SK-N-SH (cell line): ENCODE results near the gene MFAP3. TPM values are rescaled to one million over a fixed set of nuclear protein-coding genes. Genes with fewer than 3 reads are reported as not detected.

Experiments used
- CTCF ChIA-PET: fragments of 300-600, 350-600 bp; formaldehyde crosslinking; extraction: SDS; loops from one replicate; lab custom pipeline; 2021; lab: Yijun Ruan, JAX
- POLR2A ChIA-PET: fragments of 350-600 bp; sonication (Branson Sonifier 250); formaldehyde crosslinking; extraction: SDS; loops from one replicate; lab custom pipeline; 2020; ENCODE audit warnings: antibody characterized with exemption, inconsistent platforms; lab: Yijun Ruan, JAX
- DNase-seq: peaks from one replicate; pipeline ENCODE4 v3.0.0; 2012
- H2AFZ ChIP-seq: fragments of 200-600 bp; sonication (generic); 2 replicates; pipeline ENCODE4 v1.8.1; 2016; ENCODE audit warnings: antibody characterized with exemption, mild to moderate bottlenecking, low read depth
- H3F3A ChIP-seq: fragments of 200-600 bp; sonication (generic); replicated peaks from 2 replicates; pipeline ENCODE3; 2016; ENCODE audit warnings: antibody characterized with exemption, mild to moderate bottlenecking; ENCODE audit not compliant: insufficient read depth
- H3K27ac ChIP-seq, 2 experiments: fragments of 200-500 bp in 1 of 2; fragments of 200-600 bp in 1 of 2; sonication (Bioruptor generic) in 1 of 2; sonication (generic), shearing (Covaris generic) in 1 of 2; 2 replicates each; pipeline versions ENCODE4 v1.5.1 to v1.6.1; 2014 to 2016; ENCODE audit warnings: low read depth in 2 of 2, inconsistent platforms in 1 of 2, low read length in 1 of 2, mild to moderate bottlenecking in 1 of 2, mixed read lengths in 1 of 2
- H3K27me3 ChIP-seq: fragments of 200-600 bp; sonication (generic), shearing (Covaris generic); 2 replicates; pipeline ENCODE4 v1.6.1; 2016; ENCODE audit warnings: mixed run types; ENCODE audit not compliant: insufficient read depth
- H3K36me3 ChIP-seq, 2 experiments: fragments of 200-500 bp in 1 of 2; fragments of 200-600 bp in 1 of 2; sonication (Bioruptor generic) in 1 of 2; sonication (generic) in 1 of 2; replicated peaks in 1 of 2; 2 replicates each; pipeline versions ENCODE3 to v1.5.1; 2014 to 2016; ENCODE audit warnings: low read length in 1 of 2, mild to moderate bottlenecking in 1 of 2; ENCODE audit not compliant: insufficient read depth in 2 of 2, control insufficient read depth in 1 of 2
- H3K4me1 ChIP-seq, 2 experiments: fragments of 200-500 bp in 1 of 2; fragments of 200-600 bp in 1 of 2; sonication (Bioruptor generic) in 1 of 2; sonication (generic), shearing (Covaris generic) in 1 of 2; 2 replicates each; pipeline versions ENCODE4 v1.5.1 to v1.6.1; 2014 to 2016; ENCODE audit warnings: low read depth in 1 of 2, low read length in 1 of 2, mixed run types in 1 of 2; ENCODE audit not compliant: insufficient read depth in 2 of 2, control insufficient read depth in 1 of 2
- H3K4me2 ChIP-seq: fragments of 200-600 bp; sonication (generic), shearing (Covaris generic); 2 replicates; pipeline ENCODE4 v1.6.1; 2017; ENCODE audit warnings: mixed run types
- H3K4me3 ChIP-seq, 2 experiments: fragments of 200-500 bp in 1 of 2; fragments of 200-600 bp in 1 of 2; sonication (Bioruptor generic) in 1 of 2; sonication (generic), shearing (Covaris generic) in 1 of 2; 2 replicates each; pipeline versions ENCODE4 v1.5.1 to v1.8.1; 2014 to 2016; ENCODE audit warnings: low read depth in 2 of 2, inconsistent platforms in 1 of 2, low read length in 1 of 2, mild to moderate bottlenecking in 1 of 2, mixed read lengths in 1 of 2, moderate library complexity in 1 of 2
- H3K79me2 ChIP-seq: fragments of 200-600 bp; sonication (generic); 2 replicates; pipeline ENCODE4 v1.8.1; 2017; ENCODE audit warnings: mild to moderate bottlenecking; ENCODE audit not compliant: insufficient read depth
- H3K9ac ChIP-seq: fragments of 200-600 bp; sonication (generic); 2 replicates; pipeline ENCODE4 v1.6.1; 2017; ENCODE audit warnings: mixed run types
- H3K9me2 ChIP-seq: fragments of 200-600 bp; sonication (generic); 2 replicates; pipeline ENCODE4 v1.6.1; 2017; ENCODE audit warnings: mixed run types
- H3K9me3 ChIP-seq: fragments of 200-600 bp; sonication (generic); 2 replicates; pipeline ENCODE4 v1.6.1; 2017; ENCODE audit warnings: mixed run types, mild to moderate bottlenecking, moderate library complexity
- H4K20me1 ChIP-seq: fragments of 200-600 bp; sonication (generic); 2 replicates; pipeline ENCODE4 v1.6.1; 2017; ENCODE audit warnings: mild to moderate bottlenecking, mixed run types; ENCODE audit not compliant: insufficient read depth
- CHD2 ChIP-seq: fragments of 150-350 bp; IDR thresholded peaks from 2 replicates; pipeline ENCODE4 v1.6.1; 2018; ENCODE audit warnings: low read length; ENCODE audit not compliant: partially characterized antibody
- EP300 ChIP-seq, 2 experiments: IDR thresholded peaks; 2 replicates each; pipeline versions ENCODE4 v1.4.0 to v1.6.1; 2012; ENCODE audit warnings: borderline replicate concordance in 1 of 2, low read depth in 1 of 2, low read length in 1 of 2
- GATA2 ChIP-seq: sonication (generic); formaldehyde crosslinking; IDR thresholded peaks from 2 replicates; pipeline ENCODE4 v1.5.0; 2020; ENCODE audit warnings: mild to moderate bottlenecking, missing genetic modification reagents
- MEF2A ChIP-seq: IDR thresholded peaks from 2 replicates; pipeline ENCODE4 v1.4.0; 2012; ENCODE audit warnings: low read depth, borderline replicate concordance
- NFIC ChIP-seq: IDR thresholded peaks from 2 replicates; pipeline ENCODE4 v1.4.0; 2012; ENCODE audit warnings: borderline replicate concordance
- NRF1 ChIP-seq: IDR thresholded peaks from 2 replicates; pipeline ENCODE4 v1.6.1; 2012; ENCODE audit warnings: low read depth, mild to moderate bottlenecking, low read length
- RAD21 ChIP-seq: IDR thresholded peaks from 2 replicates; pipeline ENCODE4 v1.6.1; 2012; ENCODE audit warnings: mild to moderate bottlenecking, low read length
- RXRA ChIP-seq: IDR thresholded peaks from 2 replicates; pipeline ENCODE4 v1.4.0; 2012; ENCODE audit warnings: low read depth, mild to moderate bottlenecking, borderline replicate concordance
- SMC3 ChIP-seq: IDR thresholded peaks from 2 replicates; pipeline ENCODE4 v1.6.1; 2012; ENCODE audit warnings: low read depth, low read length, improper control_type of control experiment
- TEAD4 ChIP-seq: IDR thresholded peaks from 2 replicates; pipeline ENCODE4 v1.4.0; 2012; ENCODE audit warnings: mild to moderate bottlenecking, borderline replicate concordance; ENCODE audit not compliant: insufficient read depth
- YY1 ChIP-seq: IDR thresholded peaks from 2 replicates; pipeline ENCODE4 v1.4.0; 2012; ENCODE audit warnings: low read depth, mild to moderate bottlenecking
- WGBS: methylation state at CpG from one replicate; pipeline ENCODE4 v1.1.6; 2017; ENCODE audit warnings: low lambda C conversion rate; 5-methylcytosine and 5-hydroxymethylcytosine counted together
- polyA plus RNA-seq, 3 experiments: library from polyadenylated mRNA; depleted of rRNA; stranded (reverse); fragments of >200 nt; gene quantifications; 2 replicates each; pipeline ENCODE4 v1.2.3, GENCODE V29; 2012
- TF ChIP-seq, protein P1 (sequence below): IDR thresholded peaks from 2 replicates; pipeline ENCODE4 v1.4.0; 2012; ENCODE audit warnings: low read depth
- TF ChIP-seq, protein P2 (sequence below): IDR thresholded peaks from 2 replicates; pipeline ENCODE4; 2012
- TF ChIP-seq, protein P3 (sequence below): fragments of 150-350 bp; IDR thresholded peaks from 2 replicates; pipeline ENCODE4 v1.6.1; 2017; ENCODE audit warnings: antibody characterized with exemption, low read length, low read depth, borderline replicate concordance

Gene MFAP3
- polyA plus RNA-seq, 1 of the 3 experiments (the other 2 are of a cell fraction): 16.0 TPM

GRCh38 chr5:154086641-154087040 lies 47.9 kb downstream of the MFAP3 start:
- ChIA-PET CTCF (interaction anchor here (5.2 kb wide), 1 partner anchor 14 kb away, joined by 24 read pairs; no protein-coding TSS in a partner anchor), POLR2A (no interaction called here)
- H4K20me1 ChIP-seq: no peaks in the 10 kb centered on the region
- H3K36me3 ChIP-seq: no peaks in the 10 kb centered on the region
- TF ChIP-seq RAD21 (no peak), GATA2 (no peak), CHD2 (no peak), YY1 (no peak), MEF2A (no peak)
- TF ChIP-seq, protein P1, sequence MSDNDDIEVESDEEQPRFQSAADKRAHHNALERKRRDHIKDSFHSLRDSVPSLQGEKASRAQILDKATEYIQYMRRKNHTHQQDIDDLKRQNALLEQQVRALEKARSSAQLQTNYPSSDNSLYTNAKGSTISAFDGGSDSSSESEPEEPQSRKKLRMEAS: no peak
- TF ChIP-seq, protein P2, sequence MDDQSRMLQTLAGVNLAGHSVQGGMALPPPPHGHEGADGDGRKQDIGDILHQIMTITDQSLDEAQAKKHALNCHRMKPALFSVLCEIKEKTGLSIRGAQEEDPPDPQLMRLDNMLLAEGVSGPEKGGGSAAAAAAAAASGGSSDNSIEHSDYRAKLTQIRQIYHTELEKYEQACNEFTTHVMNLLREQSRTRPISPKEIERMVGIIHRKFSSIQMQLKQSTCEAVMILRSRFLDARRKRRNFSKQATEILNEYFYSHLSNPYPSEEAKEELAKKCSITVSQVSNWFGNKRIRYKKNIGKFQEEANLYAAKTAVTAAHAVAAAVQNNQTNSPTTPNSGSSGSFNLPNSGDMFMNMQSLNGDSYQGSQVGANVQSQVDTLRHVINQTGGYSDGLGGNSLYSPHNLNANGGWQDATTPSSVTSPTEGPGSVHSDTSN: no peak
- DNase-seq: no peak
- no peaks in the 10 kb centered on the region for H3K27me3 ChIP-seq
- H3K79me2 ChIP-seq: no peaks in the 10 kb centered on the region
- H3K9ac ChIP-seq: no peak overlapping the region
- no peaks in the 10 kb centered on the region for H3F3A ChIP-seq
- H2AFZ ChIP-seq: no peak overlapping the region
- WGBS: 83% methylated on average over 4 of the region's 4 CpGs
- no peaks in the 10 kb centered on the region for H3K9me3 ChIP-seq
- peaks cover 3 to 15% of the 10 kb centered on the region in 2 experiments; a peak in 2 of 4 replicates for H3K4me1 ChIP-seq
- no peak overlapping the region; the same call in 1 of the 2 replicates for H3K4me2 ChIP-seq
- no peak overlapping the region for H3K4me3 ChIP-seq
- no peaks in the 10 kb centered on the region for H3K9me2 ChIP-seq
- H3K27ac ChIP-seq: no peak overlapping the region

DNA sequence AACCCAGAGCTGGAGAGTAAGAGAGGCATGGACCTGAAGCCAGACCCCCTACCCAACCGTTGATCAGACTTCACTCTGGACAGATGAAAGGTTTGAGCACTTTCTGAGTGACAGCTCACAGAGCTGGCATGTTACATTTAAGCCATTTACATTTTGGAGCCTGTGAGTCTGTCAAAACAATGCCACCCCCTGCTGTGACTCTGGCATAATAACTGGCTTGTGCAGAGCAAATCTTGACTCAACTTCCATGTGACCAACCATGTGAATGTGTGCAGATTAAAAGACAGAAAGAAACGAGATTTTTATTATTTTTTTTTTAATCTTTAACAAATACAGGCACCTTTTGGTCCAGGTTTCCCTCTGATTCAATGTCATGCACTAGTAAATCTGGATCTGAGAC lies 48.5 kb downstream of the MFAP3 start:
- Histone ChIP-seq H4K20me1 (no peaks in the 10 kb centered on the region), H3K9ac (no peak overlapping the region), H3K27ac (no peak overlapping the region)

More for the DNA sequence above, 48.5 kb downstream of the MFAP3 start:
- no peaks in the 10 kb centered on the region for H3K9me2 ChIP-seq
- H3K4me2 ChIP-seq: no peak overlapping the region
- H3K9me3 ChIP-seq: no peaks in the 10 kb centered on the region
- TF ChIP-seq TEAD4 (no peak), NRF1 (no peak), SMC3 (no peak), NFIC (no peak), EP300 (IDR thresholded peaks at IDR 0.05; ENCODE audit: borderline replicate concordance in 1 of 2, low read depth in 1 of 2, low read length in 1 of 2) (no peak), RXRA (no peak), GATA2 (no peak)
- TF ChIP-seq, protein P3, sequence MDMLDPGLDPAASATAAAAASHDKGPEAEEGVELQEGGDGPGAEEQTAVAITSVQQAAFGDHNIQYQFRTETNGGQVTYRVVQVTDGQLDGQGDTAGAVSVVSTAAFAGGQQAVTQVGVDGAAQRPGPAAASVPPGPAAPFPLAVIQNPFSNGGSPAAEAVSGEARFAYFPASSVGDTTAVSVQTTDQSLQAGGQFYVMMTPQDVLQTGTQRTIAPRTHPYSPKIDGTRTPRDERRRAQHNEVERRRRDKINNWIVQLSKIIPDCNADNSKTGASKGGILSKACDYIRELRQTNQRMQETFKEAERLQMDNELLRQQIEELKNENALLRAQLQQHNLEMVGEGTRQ: no peak
- TF ChIP-seq, protein P1: no peak
- H3K36me3 ChIP-seq: no peaks in the 10 kb centered on the region
- no peak for DNase-seq
- no peak overlapping the region for H2AFZ ChIP-seq
- no peaks in the 10 kb centered on the region for H3K79me2 ChIP-seq
- H3K27me3 ChIP-seq: no peaks in the 10 kb centered on the region
- 0% methylated on average over 2 of the region's 2 CpGs for WGBS
- POLR2A ChIA-PET: no interaction called here
- CTCF ChIA-PET: interaction anchor here (1.2 to 5.2 kb wide), 2 partner anchors 15 to 110 kb away, joined by 3 to 24 read pairs; no protein-coding TSS in a partner anchor
- H3F3A ChIP-seq: no peaks in the 10 kb centered on the region
- H3K4me1 ChIP-seq: peaks cover 0 to 18% of the 10 kb centered on the region in 2 experiments; a peak in 2 of 4 replicates
- no peak overlapping the region for H3K4me3 ChIP-seq
